Suppressor macrophage treated with lipopolysaccharide for 4 hours (primary cell): Measurements from ENCODE around the gene G2E3.
A peak's percentile ranks its signal among the peaks of the same experiment; 100 is the strongest.
"Not testable (repeated sequence)": the region's sequence is repeated elsewhere in the genome, so short reads cannot be mapped to it uniquely, and the experiment has no call there.

Source experiments
- DNase-seq: peaks from one replicate; pipeline ENCODE4 v3.0.0-alpha.2; 2020

The G2E3 gene

DNA sequence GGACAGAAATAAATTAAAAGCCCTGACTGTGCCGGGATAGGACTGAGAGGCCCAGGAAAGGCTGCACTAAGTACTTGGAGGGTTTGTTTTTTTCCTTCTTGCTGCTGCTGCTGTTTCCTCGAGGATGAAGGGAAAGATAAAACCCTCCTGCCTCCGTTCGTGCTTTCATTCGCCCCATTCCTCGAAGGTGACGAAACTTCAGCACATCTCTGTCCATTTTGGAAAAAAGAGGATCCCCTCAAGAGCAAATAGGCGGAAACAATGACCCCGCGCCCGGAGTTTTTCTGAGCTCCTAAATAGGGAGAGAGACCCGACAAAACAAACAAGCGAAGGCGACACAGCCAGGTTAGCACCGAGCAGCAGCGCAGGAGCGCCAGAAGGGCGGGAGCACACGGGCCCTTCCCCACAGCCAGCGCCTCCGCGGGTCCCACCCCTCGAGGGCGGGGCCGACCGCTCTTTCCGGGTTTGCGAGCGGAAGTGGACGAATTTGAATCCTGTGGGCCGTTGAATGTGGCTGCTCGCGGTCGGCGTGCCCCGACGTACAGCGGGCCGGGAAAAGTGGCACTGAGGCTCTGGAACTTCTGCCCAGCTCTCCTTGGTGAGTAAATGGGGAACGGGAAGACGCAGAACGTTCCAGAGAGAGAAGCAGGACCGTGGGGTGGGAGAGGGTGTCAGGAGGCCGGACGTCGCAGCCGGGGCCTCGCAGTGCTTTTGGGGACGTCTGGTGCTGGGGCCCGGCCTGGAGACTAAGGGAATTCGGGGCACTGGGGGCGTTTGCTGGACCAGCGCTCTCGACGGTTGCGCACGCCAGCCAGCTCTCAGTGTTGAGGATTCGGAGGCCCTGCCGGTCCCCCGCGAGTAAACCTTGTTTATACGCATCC lies at the start of gene G2E3:
Gene G2E3, plus strand, starts transcription at position 484 of the 881 bp plus-strand sequence. CDS start 21,922 bp downstream, outside the sequence.
- peak; percentile 91 for DNase-seq

DNA sequence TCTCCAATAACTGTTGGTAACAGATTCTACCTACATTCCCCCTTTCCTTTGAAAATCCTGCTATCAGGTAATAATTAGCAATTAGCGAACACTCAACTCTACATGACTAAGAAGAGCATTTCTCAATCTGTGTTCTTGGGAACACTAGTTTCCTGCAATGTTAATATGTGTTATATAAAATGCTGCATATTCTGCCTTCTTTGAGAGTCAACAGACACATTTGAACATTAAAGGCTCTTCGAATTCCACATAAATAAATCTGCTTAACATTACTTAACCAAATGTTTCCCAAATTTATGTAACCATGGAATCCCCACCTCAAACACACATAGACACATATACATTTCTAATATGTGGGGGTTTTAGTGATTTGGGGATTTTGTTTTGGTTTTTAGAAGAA lies 41.2 kb upstream of the G2E3 start:
- no peak for DNase-seq

- no peak for DNase-seq
Measured at GRCh38 chr14:30518867-30519560, 39.9 kb upstream of the G2E3 start.

GRCh38 chr14:30519961-30520360 lies 39.0 kb upstream of the G2E3 start:
- no peak for DNase-seq

DNA sequence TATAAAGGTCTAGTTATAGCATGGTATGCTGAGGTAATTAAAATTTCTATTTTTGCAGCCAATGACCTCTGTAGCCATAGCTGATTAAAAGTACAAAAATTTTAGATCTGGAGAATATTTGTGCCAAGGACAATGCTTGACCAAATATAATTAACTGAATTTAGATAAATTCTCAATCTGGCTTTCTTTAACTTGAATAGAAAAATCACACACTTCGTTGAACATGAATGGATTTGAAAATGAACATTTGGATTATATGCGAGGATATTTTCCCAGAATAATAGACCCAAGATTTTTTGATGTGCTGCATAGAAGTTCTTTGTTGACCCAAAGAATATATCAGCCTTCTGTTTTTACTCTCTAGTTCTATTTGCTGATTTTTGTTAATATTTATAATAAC lies 38.4 kb upstream of the G2E3 start:
- no peak for DNase-seq

DNA sequence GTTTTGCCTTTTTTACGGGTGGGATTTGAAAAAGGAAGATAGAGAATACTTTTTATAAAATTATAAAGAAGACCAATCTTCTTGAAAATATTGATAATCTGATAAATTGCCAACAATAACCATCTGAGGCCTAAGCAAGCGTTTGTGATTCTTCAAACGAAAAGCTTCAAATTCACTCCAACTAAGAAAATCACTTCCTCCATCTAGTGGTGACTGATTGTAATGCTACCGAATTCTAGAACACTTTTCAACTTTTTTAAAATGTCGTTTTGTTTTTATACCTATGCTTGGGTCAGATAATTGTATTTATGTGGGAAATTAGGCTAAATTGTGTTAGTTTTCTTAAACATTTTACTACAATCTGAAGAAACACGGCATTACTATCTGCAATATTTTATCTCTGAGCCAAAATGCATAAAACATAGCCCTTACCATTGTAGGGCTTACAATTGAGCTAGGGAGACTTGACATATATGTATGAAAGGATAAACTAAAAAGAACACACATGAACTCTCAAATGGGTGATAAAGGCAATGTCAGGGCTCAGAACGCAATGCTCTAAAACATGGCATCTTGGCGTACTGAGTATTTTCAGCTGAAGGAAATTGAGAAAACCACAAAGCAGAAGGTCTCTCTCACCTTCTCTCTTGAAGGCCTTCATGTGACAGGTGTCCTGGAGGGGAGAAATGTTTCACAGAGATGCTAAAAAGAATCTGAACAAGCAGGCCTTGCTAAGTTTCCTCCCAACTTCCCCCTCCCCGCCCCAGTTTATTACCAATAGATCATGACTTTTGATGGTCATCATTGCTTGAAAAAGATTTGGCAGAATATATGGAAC lies 36.8 kb upstream of the G2E3 start:
- peak; percentile 51 for DNase-seq

GRCh38 chr14:30525833-30526232 lies 33.1 kb upstream of the G2E3 start:
- DNase-seq, result no peak

DNA sequence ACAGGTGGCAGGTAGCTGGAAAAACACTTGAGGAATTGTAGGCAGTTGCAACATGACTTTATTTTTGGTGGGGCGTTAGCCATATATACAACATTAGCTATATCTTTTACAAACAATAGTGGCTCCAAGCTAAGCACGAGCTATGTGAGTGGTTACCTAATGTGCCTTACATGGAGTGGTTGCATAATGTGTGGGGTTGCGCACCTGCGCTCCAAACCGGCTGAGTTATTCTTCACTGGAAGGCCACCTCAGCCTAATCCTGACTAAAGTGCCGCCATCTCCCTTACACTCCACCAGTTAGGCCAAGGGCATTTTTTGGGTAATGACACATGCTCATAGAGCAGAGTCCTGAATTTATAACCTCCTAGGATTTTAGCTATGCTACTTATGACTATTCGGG lies 31.8 kb upstream of the G2E3 start:
- no peak for DNase-seq

- DNase-seq, result no peak
Measured at GRCh38 chr14:30528119-30528518, 30.8 kb upstream of the G2E3 start.

DNA sequence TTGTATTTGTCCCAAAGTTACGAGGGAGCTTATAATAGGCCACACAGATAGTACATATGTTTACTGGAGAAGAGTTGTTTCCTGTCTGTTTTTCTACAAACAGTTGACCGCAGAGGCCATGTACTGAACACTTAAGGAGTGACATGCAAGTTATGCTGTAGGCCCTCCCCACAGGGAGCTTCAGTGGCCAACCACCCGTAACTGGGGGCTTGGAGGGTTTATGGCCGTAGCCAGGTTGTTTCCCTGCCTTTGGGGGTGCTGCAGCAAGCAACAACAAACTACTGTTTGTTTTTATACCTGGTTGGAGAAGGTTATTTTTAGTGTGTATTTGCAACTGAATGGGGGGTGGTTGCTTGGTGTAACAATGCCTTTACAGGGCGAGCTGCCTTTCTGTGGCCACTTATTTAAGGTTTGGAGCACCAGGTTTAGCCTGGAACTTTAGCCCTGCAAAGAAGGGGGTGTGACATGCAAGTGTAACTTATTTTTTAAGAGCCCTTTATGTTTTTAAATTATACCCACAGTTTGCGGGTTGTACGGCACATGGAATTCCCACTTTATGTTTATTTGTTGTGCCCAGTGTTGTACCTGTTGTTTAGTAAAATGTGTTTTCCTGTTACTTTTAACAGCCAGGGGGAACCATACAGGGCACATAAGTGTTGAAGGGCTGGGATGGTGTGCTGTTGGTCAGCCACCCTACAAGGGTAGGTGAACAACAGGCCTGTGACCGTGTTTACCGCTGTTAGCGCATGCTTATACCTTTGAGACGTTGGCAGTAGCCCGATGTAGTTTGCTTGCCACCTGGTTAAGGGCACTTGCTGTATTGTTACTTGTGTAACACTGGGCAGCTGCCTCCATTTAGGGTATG lies 29.9 kb upstream of the G2E3 start:
- no peak for DNase-seq

- DNase-seq, result no peak
Measured at GRCh38 chr14:30532264-30532663, 26.7 kb upstream of the G2E3 start.

GRCh38 chr14:30533126-30533525 lies 25.8 kb upstream of the G2E3 start:
- DNase-seq, result no peak

- no peak for DNase-seq
Measured at GRCh38 chr14:30541318-30541717, 17.6 kb upstream of the G2E3 start.

- not testable (repeated sequence) for DNase-seq
Measured at GRCh38 chr14:30546735-30547134, 12.2 kb upstream of the G2E3 start.

GRCh38 chr14:30547388-30548048 lies 11.4 kb upstream of the G2E3 start:
- no peak for DNase-seq

DNA sequence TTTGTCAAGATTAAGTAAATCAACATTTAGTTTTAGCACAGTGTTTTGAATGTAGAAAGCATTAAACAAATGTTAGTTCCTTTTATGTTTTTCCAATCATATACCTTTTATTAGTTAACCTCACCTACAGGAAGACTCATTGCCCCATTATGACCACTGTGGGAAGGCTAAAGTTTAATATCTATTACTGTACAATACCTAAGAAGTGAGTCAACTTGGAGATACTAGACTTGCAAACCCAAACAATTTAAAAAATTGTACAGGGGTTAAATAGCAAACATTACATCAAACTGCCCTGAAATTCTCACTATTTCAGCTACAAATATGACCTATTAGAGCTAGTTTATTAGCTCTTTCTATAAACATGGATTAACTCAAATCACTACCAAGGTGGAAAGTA lies 8.6 kb upstream of the G2E3 start:
- no peak for DNase-seq

DNA sequence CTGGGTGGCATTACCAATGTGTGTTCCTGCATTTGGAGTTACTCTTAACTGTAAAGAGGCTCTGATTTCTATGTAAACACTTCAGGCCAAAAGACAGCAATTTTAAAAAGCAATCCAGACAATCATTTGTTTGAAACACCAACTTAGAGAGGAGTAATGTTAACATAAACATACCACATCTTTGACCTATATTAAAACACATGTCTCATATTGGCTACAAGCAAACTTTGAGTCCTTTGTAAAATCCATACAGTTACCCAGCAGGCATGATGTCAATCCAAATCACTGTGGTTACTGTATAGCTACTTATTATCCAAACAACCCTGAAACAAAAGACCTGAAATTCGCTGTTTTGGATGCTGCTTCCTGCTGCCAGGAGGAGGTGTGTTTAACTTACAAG lies 7.5 kb upstream of the G2E3 start:
- no peak for DNase-seq

GRCh38 chr14:30553311-30553989 lies 5.5 kb upstream of the G2E3 start:
- no peak for DNase-seq

- no peak for DNase-seq
Measured at GRCh38 chr14:30558362-30558674, 640 bp upstream of the G2E3 start.

DNA sequence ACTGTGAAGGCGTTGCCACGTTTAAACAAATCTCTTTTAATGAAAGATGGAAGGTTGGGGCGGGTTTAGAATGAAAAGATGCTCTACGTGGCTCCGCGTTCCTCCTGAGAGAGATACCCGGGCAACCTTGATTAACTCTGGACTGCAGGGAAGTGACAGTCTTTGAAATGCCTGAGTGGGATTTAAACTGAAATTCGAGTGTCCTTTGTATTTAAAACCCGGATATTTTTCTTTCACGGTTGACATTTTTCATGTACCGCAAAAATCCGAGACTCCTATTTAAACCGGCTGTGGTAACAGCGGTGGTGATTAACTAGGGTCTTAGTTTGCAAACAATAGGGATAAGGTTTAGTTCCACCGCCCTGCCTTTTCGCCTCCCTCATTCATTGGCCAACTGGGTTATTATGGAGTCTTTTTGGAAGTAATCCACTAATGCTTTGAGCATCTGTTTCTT lies 707 bp downstream of the G2E3 start:
- DNase-seq, result peak; percentile 22

DNA sequence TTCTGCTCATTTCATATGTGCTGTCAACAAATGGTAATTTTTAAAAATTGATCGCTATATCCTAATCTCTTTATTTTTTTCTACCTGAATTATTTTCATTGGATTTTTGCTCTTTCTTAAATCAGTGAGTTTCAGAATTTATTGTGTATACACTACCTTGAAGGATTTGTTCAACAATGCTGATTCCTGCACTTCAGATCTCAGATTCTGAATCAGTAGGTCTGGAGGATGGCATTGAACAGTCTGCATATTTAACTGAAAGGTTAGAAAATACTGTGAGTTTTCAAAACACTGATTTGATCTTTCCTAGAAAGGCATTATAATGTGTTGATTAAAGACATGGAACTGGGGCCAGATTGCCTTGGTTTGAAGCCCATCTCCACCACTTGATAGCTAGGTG lies 1.6 kb downstream of the G2E3 start:
- DNase-seq, result no peak
